ENCODE results near the gene CNGA2. TPM values are rescaled to one million over a fixed set of nuclear protein-coding genes. Genes with fewer than 3 reads are reported as not detected.

The CNGA2 gene
- total and polyA plus RNA-seq, 9 of the 15 experiments (the other 6 are each of a cell fraction or from before 2014, with no cell fraction given) = not detected

GRCh38 chrX:151792505-151792904 is 58.0 kb downstream of the CNGA2 start:
- Histone ChIP-seq H3K4me2 (ENCODE audit: insufficient read depth, low read length) (no peak overlapping the region), H4K20me1 (replicated peaks; ENCODE audit: control insufficient read depth, insufficient read depth, low read length) (no peaks in the 10 kb centered on the region), H3K9me1 (ENCODE audit: control insufficient read depth, insufficient read depth, low read length) (no peaks in the 10 kb centered on the region), H3K9me3 (replicated peaks; ENCODE audit: control insufficient read depth, insufficient read depth, low read depth, low read length) (no peaks in the 10 kb centered on the region), H3K4me1 (replicated peaks in 1 of 2; ENCODE audit: control insufficient read depth in 2 of 2, insufficient read depth in 2 of 2, low read length in 2 of 2) (no peaks in the 10 kb centered on the region), H3K4me3 (no peak overlapping the region), H3K27ac (ENCODE audit: extremely low read depth, low read depth, low read length) (no peak overlapping the region), H3K79me2 (ENCODE audit: control insufficient read depth, insufficient read depth, low read length) (no peaks in the 10 kb centered on the region), H2AFZ (ENCODE audit: low read depth, low read length) (no peak overlapping the region), H3K36me3 (ENCODE audit: control insufficient read depth, insufficient read depth, low read length) (no peaks in the 10 kb centered on the region), H3K9ac (ENCODE audit: insufficient read depth in 1 of 2, low read depth in 2 of 2, low read length in 2 of 2) (no peak overlapping the region), H3K27me3 (ENCODE audit: control insufficient read depth in 2 of 2, insufficient read depth in 2 of 2, low read length in 2 of 2) (peaks cover 0 to 11% of the 10 kb centered on the region in 2 experiments; a peak in 1 of 5 replicates)
- ChIA-PET CTCF (ENCODE audit: low intra/inter-chr PET ratio) (no interaction called here), POLR2A (interaction anchor here (1.0 to 1.4 kb wide), 2 partner anchors 11 to 16 kb away, joined by 3 read pairs; no protein-coding TSS in a partner anchor)
- no peak for TF ChIP-seq ZNF316 (IDR thresholded peaks at IDR 0.05)
- TF ChIP-seq ZKSCAN8 (CRISPR knock-in tag; IDR thresholded peaks at IDR 0.05) = no peak
- no peak for TF ChIP-seq ZNF121 (CRISPR knock-in tag; conservative IDR thresholded peaks at IDR 0.05)
- TF ChIP-seq MEIS2 (IDR thresholded peaks at IDR 0.05; ENCODE audit: partially characterized antibody) = no peak
- TF ChIP-seq ARNT (IDR thresholded peaks at IDR 0.05) = no peak
- no peak for TF ChIP-seq ZNF280A (IDR thresholded peaks at IDR 0.05; ENCODE audit: low read depth, partially characterized antibody)
- TF ChIP-seq E2F6 (IDR thresholded peaks at IDR 0.05; ENCODE audit: borderline replicate concordance in 1 of 2, extremely low read depth in 1 of 2, insufficient read depth in 1 of 2, insufficient read length in 1 of 2, low read depth in 1 of 2, low read length in 1 of 2, poor library complexity in 1 of 2, severe bottlenecking in 1 of 2) = no peak
- TF ChIP-seq ZNF444 (CRISPR knock-in tag; IDR thresholded peaks at IDR 0.05) = no peak
- TF ChIP-seq ERF (CRISPR knock-in tag; IDR thresholded peaks at IDR 0.05) = no peak
- no peak for TF ChIP-seq ESRRB (CRISPR knock-in tag; IDR thresholded peaks at IDR 0.05; ENCODE audit: borderline replicate concordance)
- TF ChIP-seq NFXL1 (CRISPR knock-in tag; IDR thresholded peaks at IDR 0.05) = no peak
- no peak for TF ChIP-seq TRIM28 (IDR thresholded peaks at IDR 0.05)
- TF ChIP-seq RREB1 (CRISPR knock-in tag; IDR thresholded peaks at IDR 0.05) = no peak
- no peak for TF ChIP-seq ZFP91 (CRISPR knock-in tag; IDR thresholded peaks at IDR 0.05)
- 0% methylated on average over 5 of the region's 5 CpGs for whole genome bisulfite sequencing (ENCODE audit: insufficient coverage, low coverage, missing lambda C conversion rate)
- FAIRE-seq = no peak
- in situ Hi-C loops (cut with MboI) (no loop called here), intact Hi-C loops (cut with micrococcal nuclease) (no loop called here)
- BruUV-seq (replicated peaks) = no TSS peak
- no peak for ATAC-seq
- no peak for DNase-seq (ENCODE audit: extremely low read depth in 1 of 4, low spot score in 3 of 4)

Measured in K562 (cell line).